ENCODE measurements around the gene OSTF1. TPM values are rescaled to one million over a fixed set of nuclear protein-coding genes. Genes with fewer than 3 reads are reported as not detected.

The OSTF1 gene
- total and polyA plus RNA-seq, 7 donors, result 11.0 to 105 (median 20.7) TPM

GRCh38 chr9:75130621-75131230 lies 42.4 kb downstream of the OSTF1 start:
- intact Hi-C loops (cut with DNase I), result no loop called here
- no peaks in the 10 kb centered on the region for H3K27me3 ChIP-seq
- no peaks in the 10 kb centered on the region for H3K9me3 ChIP-seq
- H3K4me1 ChIP-seq, result no peaks in the 10 kb centered on the region
- H3K27ac ChIP-seq, result no peak overlapping the region
- 72 to 79% methylated on average over 5 of the region's 5 CpGs for WGBS, 2 donors
- H3K36me3 ChIP-seq, result peaks cover 0 to 42% (median 15%) of the 10 kb centered on the region in 4 donors
- TF ChIP-seq EP300 (IDR thresholded peaks at IDR 0.05) (no peak), POLR2AphosphoS5 (IDR thresholded peaks at IDR 0.05) (no peak), POLR2A (IDR thresholded peaks at IDR 0.05) (no peak)
- TF ChIP-seq, protein P1, sequence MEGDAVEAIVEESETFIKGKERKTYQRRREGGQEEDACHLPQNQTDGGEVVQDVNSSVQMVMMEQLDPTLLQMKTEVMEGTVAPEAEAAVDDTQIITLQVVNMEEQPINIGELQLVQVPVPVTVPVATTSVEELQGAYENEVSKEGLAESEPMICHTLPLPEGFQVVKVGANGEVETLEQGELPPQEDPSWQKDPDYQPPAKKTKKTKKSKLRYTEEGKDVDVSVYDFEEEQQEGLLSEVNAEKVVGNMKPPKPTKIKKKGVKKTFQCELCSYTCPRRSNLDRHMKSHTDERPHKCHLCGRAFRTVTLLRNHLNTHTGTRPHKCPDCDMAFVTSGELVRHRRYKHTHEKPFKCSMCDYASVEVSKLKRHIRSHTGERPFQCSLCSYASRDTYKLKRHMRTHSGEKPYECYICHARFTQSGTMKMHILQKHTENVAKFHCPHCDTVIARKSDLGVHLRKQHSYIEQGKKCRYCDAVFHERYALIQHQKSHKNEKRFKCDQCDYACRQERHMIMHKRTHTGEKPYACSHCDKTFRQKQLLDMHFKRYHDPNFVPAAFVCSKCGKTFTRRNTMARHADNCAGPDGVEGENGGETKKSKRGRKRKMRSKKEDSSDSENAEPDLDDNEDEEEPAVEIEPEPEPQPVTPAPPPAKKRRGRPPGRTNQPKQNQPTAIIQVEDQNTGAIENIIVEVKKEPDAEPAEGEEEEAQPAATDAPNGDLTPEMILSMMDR (IDR thresholded peaks at IDR 0.05), result no peak
- no peak overlapping the region for H3K4me3 ChIP-seq
- DNase-seq, result no peak

GRCh38 chr9:75131700-75132099 lies 43.4 kb downstream of the OSTF1 start:
- 94 to 98% methylated on average over 3 of the region's 3 CpGs for WGBS, 2 donors
- DNase-seq, result no peak
- intact Hi-C loops (cut with DNase I), result no loop called here
- TF ChIP-seq POLR2AphosphoS5 (IDR thresholded peaks at IDR 0.05) (no peak), POLR2A (IDR thresholded peaks at IDR 0.05) (no peak), EP300 (IDR thresholded peaks at IDR 0.05) (no peak)
- TF ChIP-seq, protein P1 (IDR thresholded peaks at IDR 0.05), result no peak
- no peak overlapping the region for H3K4me3 ChIP-seq
- no peak overlapping the region for H3K27ac ChIP-seq
- no peaks in the 10 kb centered on the region for H3K4me1 ChIP-seq
- no peaks in the 10 kb centered on the region for H3K27me3 ChIP-seq
- H3K36me3 ChIP-seq, result peaks cover 0 to 50% (median 18%) of the 10 kb centered on the region in 4 donors
- no peaks in the 10 kb centered on the region for H3K9me3 ChIP-seq

DNA sequence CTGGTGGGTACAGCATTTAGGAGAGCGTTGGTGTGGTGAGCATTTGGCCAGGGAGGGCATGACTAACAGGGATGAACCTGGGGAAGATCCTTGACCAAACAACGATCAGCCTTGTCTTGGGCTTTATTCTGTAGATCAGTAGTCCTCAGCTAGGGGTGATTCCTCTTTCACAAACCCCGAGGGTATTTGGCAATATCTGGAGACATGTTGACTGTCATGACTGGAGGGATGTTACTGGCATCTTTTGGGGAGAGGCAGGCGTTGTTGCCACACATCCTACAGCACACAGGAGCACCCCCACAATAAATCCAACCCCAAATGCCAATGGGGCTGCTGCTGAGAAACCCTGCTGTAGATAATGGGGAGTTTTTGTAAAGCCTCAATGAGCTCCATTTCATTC lies 43.9 kb downstream of the OSTF1 start:
- TF ChIP-seq POLR2AphosphoS5 (IDR thresholded peaks at IDR 0.05), result no peak
- TF ChIP-seq POLR2A (IDR thresholded peaks at IDR 0.05), result no peak
- TF ChIP-seq EP300 (IDR thresholded peaks at IDR 0.05), result no peak
- TF ChIP-seq, protein P1 (IDR thresholded peaks at IDR 0.05), result no peak
- no peak for DNase-seq
- no peaks in the 10 kb centered on the region for H3K4me1 ChIP-seq
- H3K27ac ChIP-seq, result no peak overlapping the region
- H3K9me3 ChIP-seq, result no peaks in the 10 kb centered on the region
- H3K36me3 ChIP-seq, result peaks cover 0 to 55% (median 23%) of the 10 kb centered on the region in 4 donors
- intact Hi-C loops (cut with DNase I), result no loop called here
- H3K4me3 ChIP-seq, result no peak overlapping the region
- no peaks in the 10 kb centered on the region for H3K27me3 ChIP-seq
- 86 to 93% methylated on average over 4 of the region's 4 CpGs for WGBS, 2 donors

DNA sequence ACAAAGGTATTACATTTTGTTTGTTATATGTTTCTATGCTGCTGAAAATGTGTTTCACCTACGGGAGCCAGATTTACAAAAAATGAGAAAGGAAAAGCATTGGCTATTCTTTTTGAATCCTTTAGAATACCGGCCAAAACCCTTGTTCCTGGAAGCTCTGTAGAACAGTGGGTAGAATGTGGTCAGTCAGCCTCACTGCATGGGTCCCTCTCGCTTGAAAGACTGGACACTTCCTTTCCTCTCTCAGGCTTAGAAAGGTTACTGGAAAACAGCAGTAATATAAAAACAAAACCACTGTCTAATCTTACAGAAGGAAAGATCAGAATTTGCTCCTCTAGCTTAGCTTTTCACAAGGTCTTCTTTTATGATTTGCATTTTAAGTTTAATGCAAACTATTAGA lies 45.1 kb downstream of the OSTF1 start:
- Histone ChIP-seq H3K4me3 (no peak overlapping the region), H3K36me3 (peaks cover 0 to 62% (median 24%) of the 10 kb centered on the region in 4 donors), H3K27ac (no peak overlapping the region), H3K27me3 (no peaks in the 10 kb centered on the region), H3K9me3 (no peaks in the 10 kb centered on the region), H3K4me1 (no peaks in the 10 kb centered on the region)
- TF ChIP-seq, protein P1 (IDR thresholded peaks at IDR 0.05), result no peak
- no peak for TF ChIP-seq EP300 (IDR thresholded peaks at IDR 0.05)
- no peak for TF ChIP-seq POLR2A (IDR thresholded peaks at IDR 0.05)
- TF ChIP-seq POLR2AphosphoS5 (IDR thresholded peaks at IDR 0.05), result no peak
- WGBS, 2 donors, result 91 to 93% methylated on average over 3 of the region's 3 CpGs
- intact Hi-C loops (cut with DNase I), result no loop called here
- DNase-seq, result no peak

- Histone ChIP-seq H3K27ac (no peak overlapping the region), H3K27me3 (no peaks in the 10 kb centered on the region), H3K9me3 (no peaks in the 10 kb centered on the region), H3K4me1 (no peaks in the 10 kb centered on the region), H3K4me3 (no peak overlapping the region), H3K36me3 (peaks cover 0 to 62% (median 24%) of the 10 kb centered on the region in 4 donors)
- TF ChIP-seq POLR2A (IDR thresholded peaks at IDR 0.05) (no peak), POLR2AphosphoS5 (IDR thresholded peaks at IDR 0.05) (no peak), EP300 (IDR thresholded peaks at IDR 0.05) (no peak)
- TF ChIP-seq, protein P1 (IDR thresholded peaks at IDR 0.05), result no peak
- DNase-seq, result no peak
- intact Hi-C loops (cut with DNase I), result no loop called here
- 76 to 98% methylated on average over 2 of the region's 2 CpGs for WGBS, 2 donors
These were observed 46.2 kb downstream of the OSTF1 start for GRCh38 chr9:75134495-75134894.

Data from sigmoid colon (tissue), 7 donors.